ENCODE results near the gene DLG2.

GRCh38 chr11:85589373-85589772 is 37.8 kb downstream of the DLG2 start:
- TF ChIP-seq CTCF (IDR thresholded peaks at IDR 0.05; ENCODE audit: low read depth, low read length) (no peak), EZH2phosphoT487 (IDR thresholded peaks at IDR 0.05; ENCODE audit: low read depth) (no peak)
